CD14-positive monocyte (primary cell): ENCODE measurements around the gene CTNND2. TPM values are rescaled to one million over a fixed set of nuclear protein-coding genes. Genes with fewer than 3 reads are reported as not detected.

Source experiments
- DNase-seq, 3 donors: peaks; one replicate each; pipeline ENCODE4 v3.0.0-alpha.2; 2011 to 2022
- H2AFZ ChIP-seq: 2 replicates; pipeline ENCODE4 v1.6.0; 2012; ENCODE audit warnings: mild to moderate bottlenecking, low read depth, low read length, inconsistent platforms; ENCODE audit not compliant: insufficient read depth, poor library complexity, severe bottlenecking
- H3K27ac ChIP-seq, 2 donors: 1 replicate in 1 of 2; 2 replicates in 1 of 2; pipeline ENCODE4 v1.5.1; 2012 to 2013; ENCODE audit warnings: low read length in 2 of 2, control low read depth in 1 of 2, inconsistent platforms in 1 of 2, low read depth in 1 of 2, mild to moderate bottlenecking in 1 of 2
- H3K27me3 ChIP-seq, 2 donors: one replicate each; pipeline versions ENCODE4 v1.6.0 to v1.6.1; 2011 to 2013; ENCODE audit warnings: low read length in 2 of 2; ENCODE audit not compliant: control insufficient read depth in 2 of 2, insufficient read depth in 2 of 2
- H3K36me3 ChIP-seq, 2 donors: replicated peaks in 1 of 2; 1 replicate in 1 of 2; 2 replicates in 1 of 2; pipeline versions ENCODE4 v1.5.1 to v1.6.1; 2012 to 2013; ENCODE audit warnings: low read length in 2 of 2, control low read depth in 1 of 2, inconsistent platforms in 1 of 2, mild to moderate bottlenecking in 1 of 2; ENCODE audit not compliant: insufficient read depth in 2 of 2, control insufficient read depth in 1 of 2
- H3K4me1 ChIP-seq, 2 donors: 1 replicate in 1 of 2; 2 replicates in 1 of 2; pipeline versions ENCODE4 v1.5.1 to v1.6.1; 2012 to 2013; ENCODE audit warnings: low read length in 2 of 2, control low read depth in 1 of 2, inconsistent platforms in 1 of 2, mild to moderate bottlenecking in 1 of 2, moderate library complexity in 1 of 2; ENCODE audit not compliant: insufficient read depth in 2 of 2, control insufficient read depth in 1 of 2
- H3K4me2 ChIP-seq: replicated peaks from 2 replicates; pipeline ENCODE3; 2012; ENCODE audit warnings: low read length, moderate library complexity, mild to moderate bottlenecking; ENCODE audit not compliant: poor library complexity, severe bottlenecking; ENCODE audit errors: extremely low read depth
- H3K4me3 ChIP-seq, 3 experiments: fragments of 200-600 bp in 1 of 3; sonication (generic) in 1 of 3; replicated peaks in 1 of 3; 1 replicate in 2 of 3; 2 replicates in 1 of 3; pipeline ENCODE4 v1.5.1; 2011 to 2013; ENCODE audit warnings: low read length in 3 of 3, mild to moderate bottlenecking in 3 of 3, control low read depth in 2 of 3, low read depth in 2 of 3, inconsistent platforms in 1 of 3, moderate library complexity in 1 of 3
- H3K79me2 ChIP-seq: 2 replicates; pipeline ENCODE4 v1.6.0; 2012; ENCODE audit warnings: mild to moderate bottlenecking, control low read depth, inconsistent platforms, low read length, moderate library complexity; ENCODE audit not compliant: insufficient read depth
- H3K9ac ChIP-seq: 2 replicates; pipeline ENCODE4 v1.6.0; 2017; ENCODE audit warnings: low read length, mild to moderate bottlenecking; ENCODE audit not compliant: insufficient read depth, poor library complexity, severe bottlenecking
- H3K9me3 ChIP-seq, 2 donors: replicated peaks in 1 of 2; 1 replicate in 1 of 2; 2 replicates in 1 of 2; pipeline versions ENCODE4 v1.5.1 to v1.6.1; 2012 to 2013; ENCODE audit warnings: low read length in 2 of 2, control low read depth in 1 of 2; ENCODE audit not compliant: control insufficient read depth in 1 of 2, insufficient read depth in 1 of 2
- H4K20me1 ChIP-seq: 2 replicates; pipeline ENCODE4 v1.6.0; 2012; ENCODE audit warnings: mild to moderate bottlenecking, low read length, control low read depth, moderate library complexity; ENCODE audit not compliant: insufficient read depth
- H3K27ac Mint-ChIP-seq, 7 donors: one replicate each; pipeline ENCODE4 v1.8.0; 2020; ENCODE audit warnings: mild to moderate bottlenecking in 7 of 7, mixed read lengths in 7 of 7, moderate library complexity in 6 of 7, inconsistent platforms in 2 of 7
- H3K27me3 Mint-ChIP-seq, 3 donors: one replicate each; pipeline ENCODE4 v1.8.0; 2021 to 2022; ENCODE audit warnings: low read depth in 3 of 3, mild to moderate bottlenecking in 3 of 3, mixed read lengths in 3 of 3, moderate library complexity in 3 of 3, inconsistent platforms in 1 of 3
- H3K36me3 Mint-ChIP-seq, 2 donors: one replicate each; pipeline ENCODE4 v1.8.0; 2020; ENCODE audit warnings: mixed read lengths in 2 of 2, inconsistent platforms in 1 of 2, mild to moderate bottlenecking in 1 of 2
- H3K4me1 Mint-ChIP-seq: one replicate; pipeline ENCODE4 v1.8.0; 2020; ENCODE audit warnings: mild to moderate bottlenecking, mixed read lengths
- H3K4me3 Mint-ChIP-seq, 2 donors: one replicate each; pipeline ENCODE4 v1.8.0; 2020; ENCODE audit warnings: mild to moderate bottlenecking in 2 of 2, mixed read lengths in 2 of 2, moderate library complexity in 1 of 2
- H3K9me3 Mint-ChIP-seq, 7 donors: one replicate each; pipeline ENCODE4 v1.8.0; 2020 to 2022; ENCODE audit warnings: mixed read lengths in 7 of 7, mild to moderate bottlenecking in 6 of 7, moderate library complexity in 6 of 7, inconsistent platforms in 2 of 7
- CTCF ChIP-seq: fragments of 200-600 bp; IDR thresholded peaks from one replicate; pipeline ENCODE4 v1.8.0; 2022; ENCODE audit warnings: antibody characterized with exemption, mild to moderate bottlenecking
- WGBS: methylation state at CpG from one replicate; pipeline ENCODE4 v1.1.5; 2013; ENCODE audit warnings: missing lambda C conversion rate; ENCODE audit not compliant: insufficient coverage; 5-methylcytosine and 5-hydroxymethylcytosine counted together
- intact Hi-C, 2 donors: fragments of 100-400 bp; cut with micrococcal nuclease; formaldehyde crosslinking; loops; one replicate each; pipeline versions ENCODE4 v1.15.0 to v1.15.1; 2023
- polyA plus RNA-seq, 3 donors: library from polyadenylated mRNA; depleted of rRNA in 1 of 3; unstranded in 2 of 3; stranded (reverse) in 1 of 3; fragments of 300-500 nt in 2 of 3; fragments of >200 nt in 1 of 3; fragmentation: Illumina TruSeq in 2 of 3; gene quantifications; 1 replicate in 2 of 3; 2 replicates in 1 of 3; pipeline ENCODE4 v1.2.3, GENCODE V29; 2012 to 2021

CTNND2 gene
- polyA plus RNA-seq, 3 donors: not detected

- Histone ChIP-seq H4K20me1 (no peaks in the 10 kb centered on the region), H3K27ac (no peak overlapping the region), H3K4me1 (no peaks in the 10 kb centered on the region), H3K27me3 (no peaks in the 10 kb centered on the region), H3K4me3 (no peak overlapping the region), H3K9me3 (peaks cover 0 to 7% of the 10 kb centered on the region in 2 donors), H3K4me2 (no peak overlapping the region), H2AFZ (no peak overlapping the region), H3K79me2 (no peaks in the 10 kb centered on the region), H3K36me3 (no peaks in the 10 kb centered on the region), H3K9ac (no peak overlapping the region)
- no peaks in the 10 kb centered on the region for H3K36me3 Mint-ChIP-seq
- peaks cover 0 to 11% (median 4%) of the 10 kb centered on the region in 7 donors for H3K9me3 Mint-ChIP-seq
- H3K4me1 Mint-ChIP-seq: no peaks in the 10 kb centered on the region
- peaks cover 0 to 1% (median 0%) of the 10 kb centered on the region in 3 donors for H3K27me3 Mint-ChIP-seq
- TF ChIP-seq CTCF: no peak
- H3K4me3 Mint-ChIP-seq: no peak overlapping the region
- DNase-seq: no peak
- intact Hi-C loops: no loop called here
- WGBS: no CpG with 5 or more reads among the region's 1 CpG
- no peak overlapping the region for H3K27ac Mint-ChIP-seq
Measured at GRCh38 chr5:11869203-11869602, 35.0 kb downstream of the CTNND2 start.

- Histone ChIP-seq H3K27ac (no peak overlapping the region), H3K27me3 (no peaks in the 10 kb centered on the region), H3K4me3 (no peak overlapping the region), H4K20me1 (no peaks in the 10 kb centered on the region), H3K79me2 (no peaks in the 10 kb centered on the region), H3K36me3 (no peaks in the 10 kb centered on the region), H3K9ac (no peak overlapping the region), H3K4me1 (no peaks in the 10 kb centered on the region), H2AFZ (no peak overlapping the region), H3K9me3 (peaks cover 0 to 7% of the 10 kb centered on the region in 2 donors), H3K4me2 (no peak overlapping the region)
- intact Hi-C loops: no loop called here
- Mint-ChIP-seq H3K9me3 (peaks cover 0 to 5% (median 2%) of the 10 kb centered on the region in 7 donors), H3K36me3 (no peaks in the 10 kb centered on the region), H3K27ac (no peak overlapping the region), H3K4me1 (no peaks in the 10 kb centered on the region), H3K27me3 (peaks cover 0 to 2% (median 0%) of the 10 kb centered on the region in 3 donors), H3K4me3 (no peak overlapping the region)
- 74% methylated on average over 7 of the region's 10 CpGs for WGBS
- DNase-seq: no peak
- no peak for TF ChIP-seq CTCF
Measured at GRCh38 chr5:11863911-11864310, 40.3 kb downstream of the CTNND2 start.
